ENCODE data around the gene MBLAC1. TPM values are rescaled to one million over a fixed set of nuclear protein-coding genes. Genes with fewer than 3 reads are reported as not detected.

Gene MBLAC1
- total and polyA plus RNA-seq, 10 of the 15 experiments (the other 5 are each of a cell fraction or from before 2014, with no cell fraction given), result 0.24 to 3.2 (median 1.8) TPM; not detected in 1

- ChIA-PET RAD21 (ENCODE audit: unreplicated experiment) (no interaction called here), POLR2A (interaction anchor here (0.5 to 1.6 kb wide), 6 partner anchors 10 to 200 kb away, joined by 3 to 5 read pairs (median 4); partner anchors contain the start of genes MCM7 and TRIM4), SMC1A (ENCODE audit: uncharacterized antibody, unreplicated experiment) (interaction anchor here (1.4 to 1.5 kb wide), 2 partner anchors 11 to 17 kb away, joined by 3 to 4 read pairs; no protein-coding TSS in a partner anchor), CTCF (interaction anchor here (0.8 to 1.8 kb wide), 2 partner anchors 10 to 13 kb away, joined by 4 read pairs; no protein-coding TSS in a partner anchor)
- H3K4me3 ChIP-seq, result peak within 1 kb of the TSS; percentile 82
- peak within 1 kb of the TSS; percentile 93 for H2AFZ ChIP-seq (ENCODE audit: control insufficient read depth, low read depth, low read length)
- WGBS (ENCODE audit: insufficient coverage, insufficient replicate concordance, low lambda C conversion rate, missing lambda C conversion rate), result under 1% methylated on average over 49 of the region's 49 CpGs
- DNase-seq (ENCODE audit: low read depth, low spot score), result peak; percentile 80
- no peaks in the 10 kb centered on the region for H3K9me3 ChIP-seq (replicated peaks; ENCODE audit: control insufficient read depth, insufficient read depth, low read length)
- peaks cover 7% of the 10 kb centered on the region for H3K79me2 ChIP-seq (ENCODE audit: control insufficient read depth, insufficient read depth, low read length)
- H3K27me3 ChIP-seq (replicated peaks in 1 of 2; ENCODE audit: control insufficient read depth in 2 of 2, insufficient read depth in 2 of 2, low read length in 1 of 2), result no peaks in the 10 kb centered on the region
- peak; percentile 94 for ATAC-seq
- no peaks in the 10 kb centered on the region; a peak in 1 of 4 replicates for H3K36me3 ChIP-seq (ENCODE audit: control insufficient read depth in 2 of 2, insufficient read depth in 2 of 2, low read length in 1 of 2)
- no peaks in the 10 kb centered on the region for H4K20me1 ChIP-seq (ENCODE audit: control insufficient read depth, insufficient read depth)
- FAIRE-seq, result peak; percentile 91
- in situ Hi-C loops (cut with MboI) (no loop called here), intact Hi-C loops (cut with micrococcal nuclease; ENCODE audit: unreplicated experiment) (no loop called here)
- peak within 1 kb of the TSS; percentile 85 for H3K9ac ChIP-seq (ENCODE audit: control insufficient read depth, insufficient read depth, low read length)
- no TSS peak for BruUV-seq (replicated peaks)
- H3K4me1 ChIP-seq (ENCODE audit: control insufficient read depth, insufficient read depth, low read length), result peaks cover 3% of the 10 kb centered on the region
- H3K4me2 ChIP-seq (ENCODE audit: control insufficient read depth, insufficient read depth), result peak within 1 kb of the TSS; percentile 77
- peak within 1 kb of the TSS; percentile 91 for H3K27ac ChIP-seq (ENCODE audit: control insufficient read depth, insufficient read depth)
- TF ChIP-seq SUPT20H (IDR thresholded peaks at IDR 0.05; ENCODE audit: borderline replicate concordance, control insufficient read depth, low read depth, low read length) (no peak), TCF12 (IDR thresholded peaks at IDR 0.05; ENCODE audit: low read depth, low read length) (0 out of 2 replicates have a peak, but pooled peaks have one; percentile 22), STAT1 (conservative IDR thresholded peaks at IDR 0.05) (peak; percentile 54; the same call in 1 of the 2 replicates), EP300 (IDR thresholded peaks at IDR 0.05; ENCODE audit: borderline replicate concordance in 1 of 2, control insufficient read depth in 1 of 2, low read depth in 2 of 2, low read length in 2 of 2) (peak in 1 of 2 experiments; percentile 47; a peak in 1 of 4 replicates), IKZF1 (conservative IDR thresholded peaks at IDR 0.05) (peak; percentile 72), RB1 (IDR thresholded peaks at IDR 0.05; ENCODE audit: borderline replicate concordance) (peak; percentile 98), PAX5 (IDR thresholded peaks at IDR 0.05; ENCODE audit: borderline replicate concordance, low read depth, low read length) (no peak), RFX5 (IDR thresholded peaks at IDR 0.05; ENCODE audit: low read depth, low read length) (no peak), REST (IDR thresholded peaks at IDR 0.05; ENCODE audit: low read depth, low read length) (0 out of 2 replicates have a peak, but pooled peaks have one; percentile 54), TAF1 (IDR thresholded peaks at IDR 0.05; ENCODE audit: borderline replicate concordance, low read depth, low read length) (peak; percentile 100), ZBTB40 (IDR thresholded peaks at IDR 0.05; ENCODE audit: borderline replicate concordance) (peak; percentile 73; the same call in 1 of the 2 replicates), ZNF217 (IDR thresholded peaks at IDR 0.05) (no peak)
Observed at GRCh38 chr7:100119072-100119969, 7.4 kb upstream of the MBLAC1 start, which contains the start of the genes CNPY4 and TAF6. Gene CNPY4 (plus strand): TSS chr7:100119634. CDS start chr7:100119745, 111 bp downstream. Gene TAF6 (minus strand): TSS chr7:100119358. CDS start chr7:100114209, 5,149 bp downstream.

Measured in GM12878 (cell line).